ENCODE measurements around the gene KCNIP4.
"Not testable (repeated sequence)": the region's sequence is repeated elsewhere in the genome, so short reads cannot be mapped to it uniquely, and the experiment has no call there.

The KCNIP4 gene

DNA sequence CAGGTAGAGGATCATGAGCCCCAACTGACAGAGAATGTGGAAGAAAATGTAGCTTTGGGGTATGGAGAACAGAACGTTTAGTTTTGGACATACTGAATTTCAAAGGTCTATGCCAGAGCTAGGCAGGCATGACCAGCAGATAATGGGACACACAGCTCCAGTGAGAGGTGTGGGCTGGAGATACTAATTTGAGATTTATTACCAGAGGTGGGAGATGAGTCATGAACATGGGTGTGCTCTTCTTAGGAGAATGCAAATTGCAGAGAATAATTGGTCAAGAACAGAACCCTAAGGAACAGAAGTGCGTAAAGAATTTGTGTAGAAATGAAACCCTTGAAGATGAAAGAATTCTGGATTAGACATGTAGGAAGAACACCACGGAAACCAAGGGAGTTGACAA, 1123.1 kb downstream of the KCNIP4 start:
- DNase-seq = no peak

GRCh38 chr4:20816287-20816686, 1132.3 kb downstream of the KCNIP4 start:
- DNase-seq = no peak

GRCh38 chr4:20813700-20814099, 1134.9 kb downstream of the KCNIP4 start:
- no peak for DNase-seq

DNA sequence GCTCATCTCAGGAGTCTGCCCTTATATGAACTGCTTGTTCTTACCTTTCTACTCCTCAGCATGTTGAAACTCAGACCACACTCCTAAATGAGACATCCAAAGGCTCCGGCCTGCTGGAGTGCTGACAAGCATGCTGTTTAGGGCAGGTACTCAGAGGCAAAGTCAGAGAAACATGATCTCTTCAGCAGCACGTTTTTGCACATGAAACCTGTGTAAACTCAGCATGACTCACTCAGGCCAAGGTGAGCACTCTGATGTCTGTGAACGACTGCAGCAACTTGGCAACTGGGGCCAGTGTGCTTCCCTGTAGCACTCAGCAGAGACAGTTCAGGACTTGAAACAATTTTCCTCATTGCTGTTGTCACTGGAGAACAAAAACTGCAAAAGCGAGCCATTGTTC, 1138.8 kb downstream of the KCNIP4 start:
- DNase-seq = no peak

DNA sequence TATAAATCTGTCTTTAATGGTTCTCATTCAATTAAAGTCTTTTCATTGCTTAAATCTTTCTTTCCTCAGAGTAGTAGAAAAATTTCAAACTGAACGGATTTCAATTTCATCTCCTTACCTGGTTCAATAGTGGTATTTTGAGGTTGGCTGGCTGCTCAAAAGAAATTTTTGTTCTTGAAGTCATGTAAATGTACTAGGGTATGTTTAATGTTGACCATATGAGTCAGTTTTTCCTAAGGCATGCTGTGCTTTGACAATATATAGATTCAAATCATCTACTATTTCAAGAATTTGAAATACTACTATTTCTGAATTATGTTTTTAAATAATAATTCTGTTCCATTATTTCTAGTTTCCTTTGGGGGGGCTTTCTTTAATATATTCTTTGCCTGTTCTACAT, 1142.9 kb downstream of the KCNIP4 start:
- no peak for DNase-seq

DNA sequence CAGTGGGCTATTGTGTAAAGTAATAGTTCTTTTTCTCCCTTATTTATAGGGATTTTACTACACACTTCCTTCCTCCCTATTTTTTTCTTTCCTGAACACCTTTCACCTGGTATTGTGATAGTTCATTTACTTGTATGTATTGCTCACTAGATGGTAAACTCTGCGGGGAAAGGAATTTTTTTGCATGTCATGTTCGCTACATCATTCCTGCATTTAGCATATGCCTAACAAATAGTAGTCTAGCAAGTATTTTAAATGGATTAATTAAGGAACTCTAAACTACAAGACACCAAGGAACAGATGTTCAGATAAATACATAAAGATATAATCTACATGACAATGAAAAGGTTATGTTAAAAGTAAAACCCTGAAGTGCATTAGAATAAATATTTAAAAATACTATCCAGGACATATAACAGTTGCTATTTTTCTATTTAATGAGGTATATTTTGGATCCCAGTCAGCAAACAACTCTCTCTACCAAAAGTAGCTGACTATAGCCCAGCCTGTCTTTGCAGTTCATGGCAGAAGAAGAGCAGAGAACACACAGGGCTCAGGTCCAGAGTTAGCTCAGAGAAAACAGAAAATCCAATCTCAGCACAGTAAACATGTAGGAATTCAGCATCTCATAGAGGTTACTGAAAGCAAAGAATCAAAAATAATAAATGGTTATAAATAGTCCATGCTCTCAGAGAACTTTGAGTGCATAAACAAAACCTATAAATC, 1160.5 kb downstream of the KCNIP4 start:
- DNase-seq = no peak

GRCh38 chr4:20783134-20783533, 1165.4 kb downstream of the KCNIP4 start:
- DNase-seq = not testable (repeated sequence)

- no peak for DNase-seq
Observed at GRCh38 chr4:20778896-20779295, 1169.7 kb downstream of the KCNIP4 start.

- peak; percentile 2 to 52 for DNase-seq
Observed at GRCh38 chr4:20773144-20773997, 1175.2 kb downstream of the KCNIP4 start.

GRCh38 chr4:20764366-20764992, 1184.1 kb downstream of the KCNIP4 start:
- no peak for DNase-seq

DNA sequence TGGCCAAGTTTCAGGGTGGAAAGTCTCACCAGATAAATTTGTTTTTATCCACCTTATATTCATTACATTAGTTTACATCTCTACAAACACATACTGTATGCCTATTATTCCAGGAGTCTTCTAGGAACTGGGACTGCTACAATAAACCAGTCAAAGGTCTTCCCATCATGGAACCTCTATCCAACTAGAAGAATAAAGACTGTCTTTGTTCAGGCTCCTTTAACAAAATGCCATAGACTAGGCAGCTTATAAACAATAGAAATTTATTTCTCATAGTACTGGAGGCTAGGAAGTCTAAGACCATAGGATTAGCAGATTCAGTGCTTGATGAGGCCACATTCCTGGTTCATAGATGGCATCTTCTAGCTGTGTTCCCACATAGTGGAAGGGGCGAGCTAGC, 1186.7 kb downstream of the KCNIP4 start:
- no peak for DNase-seq

DNA sequence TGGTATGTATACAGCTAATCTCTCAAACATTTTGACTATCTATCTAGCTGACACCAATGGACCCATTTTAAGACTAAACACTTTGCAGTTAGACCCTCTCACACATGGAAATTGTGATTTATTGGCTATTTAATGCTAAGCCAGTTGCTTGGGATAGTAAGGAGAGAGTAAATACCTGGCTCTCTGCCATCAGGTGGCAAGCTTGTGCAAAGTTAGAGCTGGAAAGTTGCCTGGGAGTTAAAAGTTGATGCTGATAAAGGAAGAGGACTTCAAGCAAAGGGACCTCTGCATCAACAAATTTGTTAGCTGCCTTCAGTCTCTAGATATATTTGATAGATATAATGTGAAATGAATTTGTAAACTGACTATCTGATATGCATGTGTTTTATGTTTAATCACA, 1187.2 kb downstream of the KCNIP4 start:
- no peak for DNase-seq

- no peak for DNase-seq
Observed at GRCh38 chr4:20760053-20760452, 1188.5 kb downstream of the KCNIP4 start.

- DNase-seq = no peak
Observed at GRCh38 chr4:20754036-20754435, 1194.5 kb downstream of the KCNIP4 start.

DNA sequence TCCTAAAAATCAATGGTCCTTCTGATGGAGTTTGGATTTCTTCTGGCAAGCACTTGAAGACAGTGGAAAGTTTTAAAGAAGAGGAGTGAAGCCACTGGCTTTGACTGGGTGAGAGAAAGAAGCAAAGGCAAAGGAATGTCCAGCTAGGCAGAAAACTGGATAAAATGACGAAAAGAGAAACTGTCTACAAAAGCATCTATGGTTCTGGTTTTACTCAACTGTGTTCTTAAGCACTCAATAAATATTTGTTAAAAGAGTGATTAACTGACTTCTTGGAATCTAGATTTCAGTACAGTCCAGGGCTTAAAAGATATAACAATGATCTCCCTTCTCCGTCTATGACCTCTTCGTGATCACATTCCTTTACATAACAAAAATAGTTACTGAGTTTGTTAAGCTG, 1195.9 kb downstream of the KCNIP4 start:
- DNase-seq = no peak

GRCh38 chr4:20746000-20746399, 1202.6 kb downstream of the KCNIP4 start:
- not testable (repeated sequence) for DNase-seq

DNA sequence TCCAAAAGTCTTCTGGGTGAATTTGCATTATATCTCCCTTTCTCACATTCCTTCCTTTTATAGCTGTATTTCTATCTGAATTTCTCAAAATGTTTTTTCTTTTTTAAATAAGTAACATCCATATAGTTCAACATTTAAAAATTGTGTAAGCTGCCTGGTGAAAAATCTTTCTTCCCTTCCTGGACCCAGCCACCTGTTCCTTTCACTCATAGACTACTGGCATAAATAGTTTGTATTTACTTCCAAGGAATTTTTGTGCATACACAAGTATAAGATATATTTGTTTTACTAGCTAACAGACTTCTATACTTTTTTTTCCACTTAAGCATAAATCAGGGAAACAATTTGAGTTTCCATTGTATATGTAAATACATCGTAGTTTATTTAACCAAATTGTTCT, 1212.6 kb downstream of the KCNIP4 start:
- DNase-seq = no peak

DNA sequence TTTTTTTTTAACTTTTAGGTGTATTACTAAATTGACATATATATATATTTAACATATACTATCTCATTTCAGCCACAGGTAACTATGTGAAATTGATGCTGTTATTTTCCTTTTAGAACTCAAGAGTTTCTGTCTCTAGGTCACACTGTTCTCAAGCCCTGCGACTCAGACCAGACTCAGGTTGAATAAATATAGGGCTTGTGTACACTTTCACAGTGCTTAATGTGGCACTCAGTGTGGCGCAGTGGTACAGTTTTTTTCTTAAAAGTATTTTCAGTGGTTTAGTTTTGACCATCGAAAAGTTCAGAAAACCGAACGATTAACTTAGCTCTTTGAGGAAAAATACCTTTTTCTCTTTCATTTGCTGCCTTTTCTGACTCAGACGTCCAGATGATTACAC, 1223.7 kb downstream of the KCNIP4 start:
- no peak for DNase-seq

DNA sequence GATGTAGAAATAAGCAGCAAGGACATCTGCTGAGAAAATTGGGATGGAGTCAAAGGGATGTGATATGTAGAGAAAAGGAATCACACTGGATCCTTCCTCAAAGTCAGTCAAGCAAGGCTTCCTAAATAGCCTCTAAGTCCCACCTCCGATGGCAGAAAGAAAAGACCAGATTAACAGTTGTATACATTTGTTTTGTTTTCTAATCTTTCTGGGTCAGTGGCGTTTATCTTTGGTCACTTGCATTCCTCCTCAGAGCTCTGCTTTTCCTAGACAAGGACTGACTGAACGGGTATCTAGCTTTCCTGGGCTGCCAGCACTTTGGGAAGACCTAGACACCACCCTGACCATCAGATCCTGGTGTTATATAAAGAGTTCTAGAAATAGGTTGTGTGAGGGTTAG, 1225.1 kb downstream of the KCNIP4 start:
- DNase-seq = no peak

GRCh38 chr4:20723019-20723418, 1225.6 kb downstream of the KCNIP4 start:
- DNase-seq = no peak

DNA sequence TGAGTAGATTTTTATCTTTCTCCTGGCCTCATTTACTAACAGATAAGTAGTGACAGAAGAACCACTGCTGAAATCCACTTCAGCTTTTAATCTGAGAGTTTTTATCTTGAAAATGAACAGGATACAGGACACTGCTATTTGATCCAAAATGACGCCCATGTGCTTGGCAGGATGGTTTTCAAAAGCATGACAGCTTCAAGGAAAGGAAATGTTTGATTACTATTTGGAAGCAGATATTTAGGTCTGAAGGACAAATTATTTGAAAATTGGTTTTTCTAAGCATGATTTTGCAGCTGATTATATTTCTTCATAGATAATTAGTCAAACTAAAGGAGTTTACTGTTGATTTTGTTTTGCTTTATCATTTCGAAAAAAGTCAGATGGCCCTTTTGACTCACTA, 1237.2 kb downstream of the KCNIP4 start:
- no peak for DNase-seq

- DNase-seq = peak; percentile 90 to 92
Observed at GRCh38 chr4:20700007-20700761, 1248.4 kb downstream of the KCNIP4 start, which contains the start of gene PACRGL. PACRGL (plus strand) TSS chr4:20700458; CDS start chr4:20704482, 4,024 bp downstream.

GRCh38 chr4:20698820-20699219, 1249.8 kb downstream of the KCNIP4 start:
- no peak for DNase-seq
